Mesenchymal stem cell (in vitro differentiated cells and primary cell): Measurements from ENCODE around the gene CIAO3.
"Not testable (repeated sequence)": the region's sequence is repeated elsewhere in the genome, so short reads cannot be mapped to it uniquely, and the experiment has no call there.

Experiments used
- DNase-seq: peaks from one replicate; pipeline ENCODE4 v3.0.0-alpha.2; 2013
- H2AFZ ChIP-seq: one replicate; pipeline ENCODE4 v1.6.1; 2013; ENCODE audit warnings: low read depth, mild to moderate bottlenecking, control low read depth, inconsistent platforms, low read length, moderate library complexity
- H2AK5ac ChIP-seq: 2 replicates; pipeline ENCODE4 v1.6.1; 2013; ENCODE audit warnings: low read length, moderate library complexity, mild to moderate bottlenecking, inconsistent platforms; ENCODE audit not compliant: severe bottlenecking
- H2BK120ac ChIP-seq: one replicate; pipeline ENCODE4 v1.6.1; 2013; ENCODE audit warnings: low read depth, mild to moderate bottlenecking, inconsistent platforms, low read length, moderate library complexity
- H2BK12ac ChIP-seq, 2 experiments: one replicate each; pipeline ENCODE4 v1.6.1; 2013; ENCODE audit warnings: inconsistent platforms in 2 of 2, low read length in 2 of 2, mild to moderate bottlenecking in 2 of 2, moderate library complexity in 2 of 2, control low read depth in 1 of 2
- H2BK15ac ChIP-seq: one replicate; pipeline ENCODE4 v1.6.1; 2013; ENCODE audit warnings: mild to moderate bottlenecking, low read depth, inconsistent platforms; ENCODE audit not compliant: poor library complexity, severe bottlenecking
- H2BK5ac ChIP-seq: 2 replicates; pipeline ENCODE4 v1.6.1; 2013; ENCODE audit warnings: low read depth, mild to moderate bottlenecking, low read length, control low read depth, inconsistent platforms; ENCODE audit not compliant: poor library complexity, severe bottlenecking
- H3K14ac ChIP-seq, 2 experiments: one replicate each; pipeline ENCODE4 v1.6.1; 2013; ENCODE audit warnings: inconsistent platforms in 2 of 2, low read length in 2 of 2, control low read depth in 1 of 2, mild to moderate bottlenecking in 1 of 2, moderate library complexity in 1 of 2
- H3K18ac ChIP-seq, 2 experiments: one replicate each; pipeline ENCODE4 v1.6.1; 2013; ENCODE audit warnings: inconsistent platforms in 2 of 2, low read length in 2 of 2, control low read depth in 1 of 2, low read depth in 1 of 2, mild to moderate bottlenecking in 1 of 2
- H3K23ac ChIP-seq, 2 experiments: one replicate each; pipeline ENCODE4 v1.6.1; 2013; ENCODE audit warnings: inconsistent platforms in 2 of 2, low read length in 2 of 2, mild to moderate bottlenecking in 2 of 2, moderate library complexity in 2 of 2, control low read depth in 1 of 2
- H3K27ac ChIP-seq: 2 replicates; pipeline ENCODE4 v1.5.1; 2013; ENCODE audit warnings: mild to moderate bottlenecking, moderate library complexity, low read length, control low read depth, inconsistent platforms; ENCODE audit not compliant: poor library complexity, severe bottlenecking
- H3K27me3 ChIP-seq, 2 experiments: 2 replicates each; pipeline versions ENCODE4 v1.6.1 to v1.7.0; 2013; ENCODE audit warnings: low read length in 2 of 2, mild to moderate bottlenecking in 2 of 2, moderate library complexity in 2 of 2, control low read depth in 1 of 2, inconsistent platforms in 1 of 2; ENCODE audit not compliant: control insufficient read depth in 1 of 2, insufficient read depth in 1 of 2
- H3K36me3 ChIP-seq, 2 experiments: 2 replicates each; pipeline versions ENCODE4 v1.6.1 to v1.7.0; 2013; ENCODE audit warnings: low read length in 2 of 2, control low read depth in 1 of 2, inconsistent platforms in 1 of 2, low read depth in 1 of 2, mild to moderate bottlenecking in 1 of 2; ENCODE audit not compliant: insufficient read depth in 2 of 2, control insufficient read depth in 1 of 2
- H3K4ac ChIP-seq, 2 experiments: one replicate each; pipeline ENCODE4 v1.6.1; 2013; ENCODE audit warnings: inconsistent platforms in 2 of 2, low read length in 2 of 2, mild to moderate bottlenecking in 2 of 2, moderate library complexity in 2 of 2, control low read depth in 1 of 2, low read depth in 1 of 2
- H3K4me1 ChIP-seq: 2 replicates; pipeline ENCODE4 v1.6.1; 2013; ENCODE audit warnings: low read depth, low read length, control low read depth; ENCODE audit not compliant: control insufficient read depth, insufficient read depth
- H3K4me2 ChIP-seq: 2 replicates; pipeline ENCODE4 v1.6.1; 2013; ENCODE audit warnings: low read length, mild to moderate bottlenecking, inconsistent platforms; ENCODE audit not compliant: poor library complexity, severe bottlenecking
- H3K4me3 ChIP-seq, 2 experiments: 2 replicates each; pipeline versions ENCODE4 v1.5.1 to v1.7.0; 2013; ENCODE audit warnings: low read length in 2 of 2, mild to moderate bottlenecking in 2 of 2, control low read depth in 1 of 2, low read depth in 1 of 2; ENCODE audit not compliant: insufficient read depth in 1 of 2
- H3K79me1 ChIP-seq: replicated peaks from 2 replicates; pipeline ENCODE4 v1.6.1; 2013; ENCODE audit warnings: mild to moderate bottlenecking, control low read depth, low read length, inconsistent platforms; ENCODE audit not compliant: poor library complexity, severe bottlenecking
- H3K9ac ChIP-seq: 2 replicates; pipeline ENCODE4 v1.7.0; 2013; ENCODE audit warnings: mild to moderate bottlenecking, low read length, moderate library complexity
- H3K9me3 ChIP-seq: 2 replicates; pipeline ENCODE4 v1.7.0; 2013; ENCODE audit warnings: mild to moderate bottlenecking, low read length; ENCODE audit not compliant: control insufficient read depth
- H4K8ac ChIP-seq: one replicate; pipeline ENCODE4 v1.6.1; 2013; ENCODE audit warnings: inconsistent platforms, mild to moderate bottlenecking, low read length, moderate library complexity
- H4K91ac ChIP-seq: one replicate; pipeline ENCODE4 v1.6.1; 2013; ENCODE audit warnings: mild to moderate bottlenecking, low read length, inconsistent platforms
- WGBS: methylation state at CpG from one replicate; pipeline ENCODE4 v1.1.7; 2013; ENCODE audit warnings: mixed read lengths; 5-methylcytosine and 5-hydroxymethylcytosine counted together

Gene CIAO3

GRCh38 chr16:693766-694165, 47.0 kb downstream of the CIAO3 start:
- H3K36me3 ChIP-seq, result peaks cover 0 to 6% of the 10 kb centered on the region in 2 experiments
- H3K4me2 ChIP-seq, result no peak overlapping the region
- WGBS, result 8% methylated on average over 35 of the region's 37 CpGs
- no peak overlapping the region for H4K91ac ChIP-seq
- no peak overlapping the region for H3K14ac ChIP-seq
- no peak overlapping the region for H2BK15ac ChIP-seq
- no peak overlapping the region for H4K8ac ChIP-seq
- H2AK5ac ChIP-seq, result no peak overlapping the region
- H3K79me1 ChIP-seq, result peaks cover 11% of the 10 kb centered on the region
- H2AFZ ChIP-seq, result no peak overlapping the region
- H3K4me3 ChIP-seq, result no peak overlapping the region
- H2BK120ac ChIP-seq, result no peak overlapping the region
- H3K9ac ChIP-seq, result no peak overlapping the region
- H2BK5ac ChIP-seq, result no peak overlapping the region
- no peaks in the 10 kb centered on the region for H3K9me3 ChIP-seq
- no peak overlapping the region for H3K4ac ChIP-seq
- no peak overlapping the region for H3K23ac ChIP-seq
- H2BK12ac ChIP-seq, result no peak overlapping the region
- no peak overlapping the region for H3K18ac ChIP-seq
- H3K4me1 ChIP-seq, result peaks cover 32% of the 10 kb centered on the region
- no peak overlapping the region for H3K27ac ChIP-seq
- peaks cover 54 to 55% of the 10 kb centered on the region in 2 experiments for H3K27me3 ChIP-seq
- DNase-seq, result no peak

DNA sequence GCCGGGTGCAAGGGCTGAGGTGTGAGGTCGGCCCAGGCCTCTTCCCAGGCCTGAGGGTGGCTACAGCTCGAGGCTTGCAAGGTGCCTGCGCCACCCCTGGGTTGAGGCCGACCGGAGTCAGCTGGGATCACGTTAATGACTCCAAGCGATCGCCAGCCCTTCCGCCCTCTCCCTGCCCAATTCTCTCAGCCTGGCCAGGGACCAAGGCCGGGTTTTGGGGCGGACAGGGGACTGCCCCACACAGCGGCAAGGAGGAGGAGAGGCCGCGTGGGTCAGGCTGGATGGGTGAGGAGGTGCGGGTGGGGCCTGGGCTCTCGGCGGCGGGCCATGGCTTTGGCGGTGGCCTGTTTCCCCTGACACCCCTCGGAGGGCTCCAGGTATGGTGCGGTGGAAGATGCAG, 47.4 kb downstream of the CIAO3 start:
- Histone ChIP-seq H3K4me2 (no peak overlapping the region), H2BK5ac (no peak overlapping the region), H3K18ac (no peak overlapping the region), H3K4me3 (no peak overlapping the region), H2BK15ac (no peak overlapping the region), H4K8ac (no peak overlapping the region), H3K27me3 (peaks cover 51 to 52% of the 10 kb centered on the region in 2 experiments), H2AFZ (no peak overlapping the region), H3K79me1 (peaks cover 15% of the 10 kb centered on the region), H3K23ac (no peak overlapping the region), H3K4ac (no peak overlapping the region), H3K27ac (no peak overlapping the region), H3K36me3 (peaks cover 0 to 10% of the 10 kb centered on the region in 2 experiments), H3K9ac (no peak overlapping the region), H3K14ac (no peak overlapping the region), H2BK12ac (no peak overlapping the region), H2AK5ac (no peak overlapping the region), H4K91ac (no peak overlapping the region), H3K4me1 (peaks cover 36% of the 10 kb centered on the region), H2BK120ac (no peak overlapping the region), H3K9me3 (no peaks in the 10 kb centered on the region)
- WGBS, result 54% methylated on average over 22 of the region's 22 CpGs
- DNase-seq, result no peak

GRCh38 chr16:692356-693108, 48.3 kb downstream of the CIAO3 start:
- Histone ChIP-seq H2BK120ac (no peak overlapping the region), H2BK15ac (no peak overlapping the region), H3K36me3 (peaks cover 4 to 16% of the 10 kb centered on the region in 2 experiments), H3K4me2 (no peak overlapping the region), H3K27ac (no peak overlapping the region), H4K91ac (no peak overlapping the region), H3K18ac (no peak overlapping the region), H4K8ac (no peak overlapping the region), H2BK12ac (no peak overlapping the region), H3K4me3 (no peak overlapping the region), H3K4me1 (peaks cover 37% of the 10 kb centered on the region), H3K4ac (no peak overlapping the region), H3K9me3 (no peaks in the 10 kb centered on the region), H2AK5ac (no peak overlapping the region), H3K27me3 (peaks cover 49% of the 10 kb centered on the region in 2 experiments), H2AFZ (no peak overlapping the region), H3K23ac (no peak overlapping the region), H3K79me1 (peaks cover 15% of the 10 kb centered on the region), H3K14ac (no peak overlapping the region), H2BK5ac (no peak overlapping the region), H3K9ac (no peak overlapping the region)
- WGBS, result 100% methylated on average over 6 of the region's 10 CpGs
- no peak for DNase-seq

DNA sequence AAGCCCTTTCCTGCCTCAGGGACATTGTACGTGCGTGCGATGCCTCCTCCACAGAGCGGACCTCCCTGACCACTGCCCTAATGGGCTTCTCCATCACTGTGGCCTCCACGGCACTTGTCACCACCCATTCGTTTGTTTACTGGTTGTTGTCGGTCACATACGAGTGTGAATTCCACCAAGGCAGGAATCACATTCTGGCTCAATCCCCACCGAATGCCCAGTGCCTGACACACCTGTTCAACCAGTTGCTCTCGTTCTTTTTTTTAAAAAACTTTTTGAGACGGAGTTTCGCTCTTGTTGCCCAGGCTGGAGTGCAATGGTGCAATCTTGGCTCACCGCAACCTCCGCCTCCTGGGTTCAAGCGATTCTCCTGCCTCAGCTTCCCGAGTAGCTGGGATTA, 49.6 kb downstream of the CIAO3 start:
- not testable (repeated sequence) for H3K23ac ChIP-seq, H3K9ac ChIP-seq, H3K4me3 ChIP-seq, H3K9me3 ChIP-seq, H3K14ac ChIP-seq, DNase-seq, H2BK15ac ChIP-seq, H3K4me2 ChIP-seq, H2BK120ac ChIP-seq, H3K27ac ChIP-seq, H2AK5ac ChIP-seq, H3K18ac ChIP-seq, H3K4ac ChIP-seq, H2AFZ ChIP-seq, H4K8ac ChIP-seq, H2BK12ac ChIP-seq, H2BK5ac ChIP-seq, H4K91ac ChIP-seq
- Histone ChIP-seq H3K4me1 (peaks cover 39% of the 10 kb centered on the region), H3K27me3 (peaks cover 41 to 43% of the 10 kb centered on the region in 2 experiments), H3K36me3 (peaks cover 17 to 27% of the 10 kb centered on the region in 2 experiments), H3K79me1 (peaks cover 25% of the 10 kb centered on the region)
- 87% methylated on average over 16 of the region's 16 CpGs for WGBS
